Suppressor macrophage (primary cell): ENCODE measurements around the gene SYNJ2.
A peak's percentile ranks its signal among the peaks of the same experiment; 100 is the strongest.

Source experiments
- DNase-seq, 4 experiments: peaks; one replicate each; pipeline ENCODE4 v3.0.0-alpha.2; 2020 to 2022

The SYNJ2 gene

GRCh38 chr6:158142789-158143188 lies 161.1 kb downstream of the SYNJ2 start:
- no peak for DNase-seq

GRCh38 chr6:158143700-158144099 lies 162.0 kb downstream of the SYNJ2 start:
- DNase-seq = peak; percentile 10 to 33 (median 20)
